Left renal cortex interstitium (tissue), 4 donors: Measurements from ENCODE around the gene DAB2. TPM values are rescaled to one million over a fixed set of nuclear protein-coding genes. Genes with fewer than 3 reads are reported as not detected.
"Not testable (repeated sequence)": the region's sequence is repeated elsewhere in the genome, so short reads cannot be mapped to it uniquely, and the experiment has no call there.

Experiments
- DNase-seq, 4 donors: peaks; one replicate each; pipeline ENCODE4 v3.0.0-alpha.2; 2013; ENCODE audit warnings: low read depth in 4 of 4, low spot score in 2 of 4, missing footprints in 1 of 4
- polyA plus RNA-seq, 4 donors: library from polyadenylated mRNA; unstranded; fragments of 120-200 nt; gene quantifications; one replicate each; pipeline ENCODE4 v1.2.1, GENCODE V29; 2013; ENCODE audit not compliant: insufficient read length in 4 of 4

DAB2 gene
- polyA plus RNA-seq, 4 donors, result 148 to 224 (median 199) TPM

DNA sequence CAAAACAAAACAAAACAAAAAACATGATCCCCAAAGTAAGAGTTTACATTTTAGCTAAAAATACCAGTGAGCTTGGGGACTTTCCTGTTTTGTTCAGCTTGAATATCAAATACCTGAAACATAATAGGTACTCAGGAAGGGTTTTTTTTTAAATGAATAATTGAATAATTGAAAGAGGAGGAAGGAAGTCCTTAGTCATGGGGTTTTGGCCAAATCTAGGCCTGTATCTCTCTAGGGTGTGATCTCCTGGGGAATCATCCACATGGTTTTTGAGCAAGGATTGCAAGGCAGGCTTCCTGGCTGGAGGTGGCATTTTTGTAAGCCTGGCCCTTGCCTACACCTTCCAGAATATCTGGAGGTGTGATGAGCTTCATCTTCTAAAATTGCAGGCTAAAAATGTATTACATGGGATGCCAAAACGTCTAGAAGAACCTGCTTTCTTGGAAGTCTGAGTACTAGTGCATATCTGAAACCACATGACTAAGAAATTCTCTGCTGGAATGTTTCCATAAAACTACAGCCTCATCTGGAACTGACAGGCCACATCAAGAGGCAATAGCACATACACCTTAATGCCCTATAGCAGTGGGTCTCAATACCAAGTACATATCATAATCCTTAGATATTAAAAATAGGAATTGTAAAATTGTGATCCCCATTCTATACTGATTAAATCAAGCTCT, 70.9 kb downstream of the DAB2 start:
- no peak for DNase-seq

DNA sequence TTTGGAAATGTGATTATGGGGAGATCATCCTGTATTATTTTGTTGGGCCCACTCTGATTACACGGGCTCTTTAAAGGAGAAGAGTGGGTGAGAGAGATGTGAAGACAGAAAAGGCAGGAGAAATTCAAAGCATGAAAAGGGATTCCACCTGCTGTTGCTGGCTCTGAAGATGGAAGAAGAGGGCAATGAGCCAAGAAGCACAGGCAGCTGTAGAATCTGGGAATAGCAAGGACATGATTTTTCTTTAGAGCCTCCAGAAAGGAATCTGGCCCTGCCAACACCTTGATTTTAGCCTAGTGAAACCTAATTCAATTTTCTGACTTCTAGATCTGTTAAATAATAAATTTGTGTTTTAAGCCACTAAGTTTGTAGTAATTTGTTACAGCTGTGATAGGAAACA, 71.8 kb downstream of the DAB2 start:
- DNase-seq, result no peak

DNA sequence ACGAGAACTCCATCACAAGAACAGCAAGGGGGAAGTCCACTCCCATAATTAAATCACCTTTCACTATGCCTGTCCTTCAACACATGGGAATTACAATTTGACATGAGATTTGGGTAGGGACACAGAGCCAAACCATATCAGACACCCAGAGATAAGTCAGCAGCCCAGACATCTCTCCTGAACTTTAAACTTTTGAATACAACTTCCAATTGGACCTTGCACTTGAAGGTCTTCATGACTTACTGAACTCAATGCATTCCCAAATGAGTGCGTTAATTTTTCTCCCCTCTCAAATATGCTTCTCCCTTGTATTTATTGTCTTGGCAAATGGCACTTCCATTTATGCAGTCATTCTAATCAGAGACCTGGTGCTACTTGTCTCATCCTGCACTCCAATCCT, 72.6 kb downstream of the DAB2 start:
- DNase-seq, result no peak

DNA sequence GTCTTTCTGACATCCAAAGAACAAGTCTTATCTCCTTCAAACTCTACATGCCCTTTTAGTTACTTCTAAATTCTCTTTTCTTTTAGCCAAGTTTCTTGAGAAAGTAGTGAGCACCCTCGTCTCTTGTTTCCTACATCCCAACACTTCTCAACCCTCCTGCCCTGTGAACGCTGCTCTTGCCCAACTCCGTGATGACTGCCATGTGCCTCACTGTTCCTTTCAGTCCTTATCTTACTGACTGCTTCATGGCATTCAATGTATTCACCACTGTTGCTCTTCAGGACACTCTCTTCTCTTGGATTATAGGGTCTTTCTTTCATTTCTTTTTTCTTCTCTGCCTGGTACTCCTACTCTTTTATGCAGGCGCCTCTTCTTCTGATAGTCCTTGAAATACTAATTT, 75.3 kb downstream of the DAB2 start:
- no peak for DNase-seq

DNA sequence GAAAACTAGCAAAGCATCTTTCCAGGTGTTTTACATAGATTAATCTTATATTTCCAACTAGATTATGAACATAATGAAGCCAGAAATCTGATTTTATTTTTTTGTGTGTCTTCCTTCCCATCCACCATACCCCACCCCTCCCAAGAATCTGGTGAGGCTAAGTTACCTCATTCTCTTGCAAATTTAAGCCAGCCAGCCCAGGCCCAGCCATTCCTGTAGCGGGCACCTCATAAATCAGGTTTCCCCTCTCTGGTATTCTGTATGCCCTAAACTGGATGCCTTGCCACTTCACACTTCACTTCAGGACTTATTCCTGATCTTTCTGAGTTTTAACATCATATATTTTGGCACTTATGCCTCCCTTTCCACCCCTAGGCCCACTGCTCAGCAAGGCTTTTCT, 82.3 kb downstream of the DAB2 start:
- DNase-seq, result no peak

DNA sequence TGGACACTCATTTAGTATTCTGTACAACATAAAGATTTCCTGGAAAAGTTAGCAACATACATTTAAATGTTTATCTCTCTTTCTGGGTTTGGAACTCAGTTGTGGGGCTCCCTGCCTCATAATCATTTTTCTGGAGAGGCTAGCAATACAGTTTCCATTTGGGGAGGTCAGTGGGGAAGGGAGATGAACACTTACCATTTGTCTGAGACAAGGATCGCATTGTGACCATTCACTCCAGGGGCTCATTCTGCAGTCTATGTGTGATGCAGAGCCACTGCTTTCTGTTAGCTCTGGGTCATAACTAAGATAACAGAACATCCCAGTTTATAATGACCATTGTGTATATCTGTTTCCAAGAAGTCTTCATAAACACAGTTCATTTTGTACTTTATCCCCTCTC, 82.9 kb downstream of the DAB2 start:
- no peak for DNase-seq

DNA sequence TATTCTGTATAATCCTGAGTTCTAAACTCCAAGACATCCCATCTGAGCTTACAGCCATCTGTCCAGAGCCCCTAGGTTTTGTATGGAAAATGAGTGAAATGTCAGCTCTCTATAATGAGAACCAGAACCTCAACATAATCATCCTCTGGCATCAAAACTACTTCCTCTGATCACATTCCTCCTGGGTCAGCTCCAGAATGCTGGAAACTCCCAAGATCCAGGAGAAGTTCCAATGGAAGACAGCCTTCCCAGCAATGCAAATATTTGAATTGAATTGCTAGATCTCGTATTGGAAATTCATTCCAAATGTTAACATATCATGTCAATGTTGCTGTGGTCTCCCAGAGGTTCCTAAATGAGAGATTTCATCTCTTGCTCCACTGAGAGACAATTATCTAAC, 84.3 kb downstream of the DAB2 start:
- no peak for DNase-seq

DNA sequence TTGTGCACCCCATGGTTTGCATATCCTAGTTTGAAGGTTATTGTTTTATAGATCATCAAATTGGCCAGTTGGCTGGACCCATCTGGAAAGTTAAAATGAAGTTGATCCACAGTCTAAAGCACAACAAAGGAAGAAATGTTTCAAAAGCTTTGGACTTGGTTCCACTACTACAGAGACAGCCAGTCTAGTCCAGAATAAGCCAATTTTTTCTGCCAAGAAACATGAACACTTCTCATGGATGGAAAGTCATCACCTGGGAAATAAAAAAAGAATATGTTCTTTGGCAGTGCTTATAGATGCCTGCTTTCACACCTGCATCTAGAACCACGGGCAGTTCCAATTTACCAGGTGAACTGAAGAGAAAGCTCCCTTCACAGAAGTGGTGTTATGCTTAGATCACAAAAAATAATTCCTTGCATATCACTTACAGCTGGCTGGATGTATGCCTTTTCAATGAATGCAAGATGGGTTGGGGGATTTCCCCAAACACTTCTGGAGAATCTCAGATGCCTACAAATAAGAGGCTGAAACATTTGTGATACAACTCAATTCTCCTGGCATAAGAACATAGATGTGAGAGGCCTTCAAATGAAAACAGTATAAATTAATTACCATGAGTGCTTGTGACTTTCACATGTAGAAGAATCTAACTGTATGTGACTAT, 87.4 kb downstream of the DAB2 start:
- DNase-seq, result no peak

DNA sequence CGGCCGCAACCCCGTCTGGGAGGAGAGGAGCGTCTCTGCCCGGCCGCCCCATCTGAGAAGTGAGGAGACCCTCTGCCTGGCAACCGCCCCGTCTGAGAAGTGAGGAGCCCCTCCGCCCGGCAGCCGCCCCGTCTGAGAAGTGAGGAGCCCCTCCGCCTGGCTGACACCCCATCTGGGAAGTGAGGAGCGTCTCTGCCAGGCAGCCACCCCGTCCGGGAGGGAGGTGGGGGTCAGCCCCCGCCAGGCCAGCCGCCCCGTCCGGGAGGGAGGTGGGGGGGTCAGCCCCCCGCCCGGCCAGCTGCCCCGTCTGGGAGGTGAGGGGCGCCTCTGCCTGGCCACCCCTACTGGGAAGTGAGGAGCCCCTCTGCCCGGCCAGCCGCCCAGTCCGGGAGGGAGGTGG, 90.5 kb downstream of the DAB2 start:
- DNase-seq, result not testable (repeated sequence)

DNA sequence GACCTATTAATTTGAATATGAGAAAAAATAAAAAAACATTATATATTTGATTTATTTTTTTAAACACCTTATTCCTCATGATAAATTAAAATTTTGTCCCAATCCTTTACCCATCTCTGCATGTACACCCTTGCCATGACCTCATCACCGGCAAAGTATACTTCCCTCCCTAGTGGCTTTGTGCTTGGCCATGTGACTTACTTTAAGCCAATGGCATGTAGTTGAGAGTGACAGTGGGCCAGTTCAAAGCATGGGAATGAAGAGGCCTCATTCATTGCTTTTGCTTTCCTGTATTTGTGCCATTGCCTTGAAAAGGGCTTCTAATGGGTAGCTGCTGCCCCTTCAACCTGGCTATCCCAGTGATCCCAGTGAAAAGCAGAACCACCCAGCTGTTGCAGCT, 91.7 kb downstream of the DAB2 start:
- no peak for DNase-seq

DNA sequence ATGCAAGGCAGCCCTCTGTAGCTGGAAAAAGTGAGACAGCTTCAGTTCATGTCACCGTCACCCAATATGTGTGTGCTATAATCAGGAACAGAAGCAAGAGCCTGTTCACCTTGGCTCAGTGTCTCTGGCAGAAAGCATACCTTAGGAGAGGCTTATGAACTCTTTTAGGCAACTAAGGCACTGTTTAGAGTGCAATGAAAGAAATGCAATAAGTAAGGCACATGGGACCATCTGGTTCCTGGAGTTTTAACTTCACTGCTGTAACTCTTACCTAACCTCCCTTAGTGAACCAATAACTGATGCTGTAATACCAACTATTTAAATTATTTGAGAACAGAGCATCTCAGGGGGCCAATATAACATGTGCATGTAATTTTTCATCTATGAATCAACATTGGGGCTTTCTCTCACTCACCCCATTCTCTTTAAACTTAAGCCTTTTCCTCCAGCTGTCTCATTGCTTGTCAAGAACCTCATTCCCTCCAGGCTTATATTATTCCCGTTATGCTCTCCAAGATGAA, 92.9 kb downstream of the DAB2 start:
- no peak for DNase-seq

DNA sequence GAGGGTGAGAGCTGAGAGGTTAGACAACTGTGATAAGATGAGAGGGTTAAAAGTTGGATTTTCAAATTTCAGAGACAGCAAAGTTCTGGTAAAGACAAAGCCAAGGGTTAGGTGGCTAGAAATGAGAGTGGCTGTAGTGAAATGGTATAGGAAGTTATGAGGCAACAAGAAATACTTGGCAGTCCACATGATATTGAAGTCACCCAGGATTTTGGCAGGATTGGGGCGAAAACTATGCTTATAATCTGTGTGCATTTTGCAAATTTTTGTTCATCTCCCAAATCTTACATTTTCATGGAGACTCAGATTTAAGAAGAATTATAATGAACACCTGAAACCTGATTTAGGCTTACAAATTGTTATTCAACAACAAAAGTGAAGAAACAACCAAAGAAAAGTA, 96.0 kb downstream of the DAB2 start:
- DNase-seq, result no peak

DNA sequence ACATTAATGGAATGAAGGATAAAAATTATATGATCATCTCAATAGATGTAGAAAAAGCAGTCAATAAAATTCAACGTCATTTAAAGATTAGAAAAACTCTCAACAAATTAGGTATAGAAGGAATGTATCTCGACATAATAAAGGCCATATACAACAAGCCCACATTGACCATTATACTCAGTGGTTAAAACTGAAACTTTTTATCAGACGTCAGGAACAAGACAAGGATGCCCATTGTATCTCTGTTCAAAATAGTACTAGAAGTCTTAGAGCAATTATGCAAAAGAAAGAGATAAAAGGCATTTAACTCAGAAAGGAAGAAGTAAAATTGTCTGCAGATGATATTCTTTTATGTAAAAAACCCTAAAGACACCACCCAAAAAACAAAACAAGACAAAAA, 101.2 kb downstream of the DAB2 start:
- DNase-seq, result no peak

Other genes with a start within 250 kb of the DAB2 start
- gene FYB1, start 205.4 kb downstream of the DAB2 start, polyA plus RNA-seq, result 1 to 10 TPM; 2.8 to 6.0 (median 3.7) TPM
- gene C9, start 60.5 kb downstream of the DAB2 start, polyA plus RNA-seq, result under 1 TPM; 0.24 to 0.44 (median 0.31) TPM